Dermis blood vessel endothelial cell (primary cell): ENCODE results near the gene ATF3. TPM values are rescaled to one million over a fixed set of nuclear protein-coding genes. Genes with fewer than 3 reads are reported as not detected.

Experiments
- DNase-seq: peaks from one replicate; pipeline ENCODE4 v3.0.0; 2010
- total RNA-seq: library from RNA; depleted of rRNA; stranded (reverse); fragments of >200 nt; gene quantifications from 2 replicates; pipeline ENCODE4 v1.2.3, GENCODE V29; 2014

ATF3 gene
- total RNA-seq, 1 donor from 2014 or later = 6.0 TPM

DNA sequence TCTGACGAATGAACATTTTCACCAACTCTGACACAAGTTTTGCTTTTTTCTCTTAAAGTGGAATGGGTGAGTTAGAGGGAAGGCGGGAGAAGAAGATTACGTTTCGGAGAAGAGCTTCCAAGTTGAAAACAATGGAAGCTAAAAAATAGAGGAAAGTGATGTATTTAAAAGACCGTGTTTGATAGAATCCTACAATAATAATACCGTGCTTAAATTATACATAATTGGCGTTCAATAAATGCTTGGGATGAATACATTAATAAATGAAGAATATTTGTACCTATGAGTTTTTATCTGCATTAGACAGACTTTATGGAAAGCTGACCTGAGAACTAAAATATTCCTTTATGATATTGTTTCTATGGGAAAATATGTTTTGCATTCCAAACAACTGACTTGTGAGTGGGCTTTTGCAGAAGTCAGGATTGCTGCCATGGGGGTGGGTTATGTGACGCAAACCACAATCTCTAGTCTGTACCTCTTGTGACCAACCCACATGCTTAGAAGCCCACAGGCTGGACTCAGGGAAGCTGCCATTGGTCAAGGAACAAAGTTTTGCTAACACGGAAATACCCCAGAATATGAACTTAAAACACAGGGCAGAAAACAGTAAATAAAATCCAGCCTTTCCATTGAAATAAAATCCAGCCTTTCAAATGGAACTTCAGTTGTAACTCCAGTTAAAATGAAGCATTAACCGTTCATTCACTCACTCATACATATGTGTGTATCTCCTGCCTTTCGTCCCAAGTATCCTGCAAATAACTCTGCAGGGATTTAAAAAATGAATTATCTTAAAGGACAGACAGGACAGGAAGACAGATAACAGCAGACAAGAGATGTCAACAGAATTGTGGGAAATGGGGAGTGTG lies 21.3 kb upstream of the ATF3 start:
- no peak for DNase-seq

DNA sequence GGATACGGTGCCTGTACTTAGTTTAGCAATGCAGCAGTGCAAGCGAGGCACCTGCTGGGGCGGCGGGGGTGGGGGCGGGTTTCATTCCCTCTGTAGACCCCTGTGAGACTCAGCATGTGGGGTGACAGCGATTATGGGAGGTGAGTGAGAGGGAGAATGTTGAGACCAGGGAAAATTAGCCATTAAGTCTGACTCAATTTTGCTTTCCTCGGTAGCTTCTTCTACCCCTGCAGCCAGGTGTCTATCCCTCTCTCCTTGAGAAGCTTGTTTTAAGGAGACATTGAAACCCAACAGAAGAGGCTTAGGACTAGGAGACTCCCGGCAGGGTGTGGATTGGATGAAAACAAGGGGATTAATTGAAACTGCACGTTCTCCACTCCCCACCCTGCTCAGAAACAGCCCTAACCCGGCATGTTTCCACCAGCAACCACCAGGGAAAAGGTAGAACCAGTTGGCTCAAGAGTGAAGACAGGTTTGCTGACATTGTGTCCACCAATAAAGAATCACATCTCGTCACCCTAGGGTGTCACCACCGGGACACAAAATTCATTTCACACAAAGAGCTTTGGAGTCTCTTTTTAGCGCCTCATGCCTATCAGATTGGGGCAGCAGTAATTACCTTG lies 20.6 kb upstream of the ATF3 start:
- no peak for DNase-seq

DNA sequence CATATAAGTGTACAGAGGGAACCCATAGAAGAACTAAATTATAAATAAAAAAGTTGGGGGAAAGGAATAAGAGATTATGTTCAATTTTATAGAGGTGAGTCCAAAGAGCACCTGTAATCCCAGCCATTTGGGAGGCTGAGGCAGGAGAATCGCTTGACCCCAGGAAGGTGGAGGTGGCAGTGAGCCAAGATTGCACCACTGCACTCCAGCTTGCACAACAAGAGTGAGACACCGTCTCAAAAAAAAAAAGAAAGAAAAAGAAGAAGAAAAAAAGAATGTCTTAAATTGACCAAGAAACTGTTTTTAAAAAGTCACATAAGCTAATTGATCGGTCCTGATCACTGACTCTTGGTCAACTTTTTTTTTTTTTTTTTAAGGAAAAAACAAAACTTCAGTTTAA lies 19.1 kb upstream of the ATF3 start:
- DNase-seq = no peak

DNA sequence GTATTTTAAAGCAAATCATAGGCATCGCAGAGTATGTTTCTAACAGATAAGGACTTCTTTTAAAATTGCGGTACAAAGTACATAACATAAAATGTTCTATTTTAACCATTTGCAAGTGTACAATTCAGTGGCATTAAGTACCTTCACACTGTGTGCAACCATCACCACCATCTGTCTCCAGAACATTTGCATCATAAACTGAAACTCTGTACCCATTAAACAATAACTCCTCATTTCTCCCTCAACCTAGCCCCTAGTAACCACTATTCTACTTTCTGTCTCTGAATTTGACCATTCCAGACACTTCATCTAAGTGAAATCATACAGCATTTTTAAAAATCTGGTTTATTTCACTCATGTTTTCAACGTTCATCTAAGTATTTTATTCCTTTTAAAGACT lies 16.6 kb upstream of the ATF3 start:
- DNase-seq = no peak

DNA sequence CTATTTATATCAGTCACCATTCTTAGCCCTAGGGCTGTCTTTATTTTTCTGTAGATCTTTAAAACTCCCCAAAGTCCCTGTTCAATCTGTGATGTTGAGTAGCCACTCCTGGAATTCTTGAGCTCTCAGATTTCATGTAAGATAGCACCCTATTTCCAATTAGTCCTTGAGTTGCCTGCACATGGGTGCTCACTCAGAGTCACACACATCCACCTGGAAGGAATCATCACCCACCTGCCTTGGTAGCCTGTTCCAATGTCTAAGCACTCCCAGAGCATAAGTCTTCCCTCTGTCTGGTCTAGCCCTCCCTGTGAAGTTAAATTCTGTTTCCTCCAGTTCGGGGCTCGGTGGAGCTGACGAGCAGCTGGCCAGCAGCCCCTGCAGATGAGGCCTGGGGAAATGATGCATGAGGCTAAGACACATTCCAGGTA lies 14.7 kb upstream of the ATF3 start:
- DNase-seq = no peak

DNA sequence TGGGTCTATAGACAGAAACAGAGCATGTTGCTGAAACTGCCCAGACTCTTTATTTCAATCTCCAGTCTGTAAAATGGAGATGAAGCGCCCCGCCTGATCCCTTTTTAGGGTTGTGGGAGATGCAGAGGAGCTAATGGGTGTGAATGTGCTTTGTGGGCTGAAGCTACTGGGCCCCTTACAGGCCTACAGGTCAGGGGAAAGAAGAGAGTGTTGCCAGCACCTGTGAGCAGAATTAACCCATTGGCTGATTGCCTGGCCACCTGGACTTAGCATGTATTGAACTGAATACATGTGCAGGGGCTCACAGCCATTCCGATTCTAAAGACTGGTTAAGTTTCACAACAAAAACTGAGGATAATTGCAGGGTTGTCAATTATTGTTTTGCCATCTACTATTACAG lies 13.9 kb upstream of the ATF3 start:
- no peak for DNase-seq

DNA sequence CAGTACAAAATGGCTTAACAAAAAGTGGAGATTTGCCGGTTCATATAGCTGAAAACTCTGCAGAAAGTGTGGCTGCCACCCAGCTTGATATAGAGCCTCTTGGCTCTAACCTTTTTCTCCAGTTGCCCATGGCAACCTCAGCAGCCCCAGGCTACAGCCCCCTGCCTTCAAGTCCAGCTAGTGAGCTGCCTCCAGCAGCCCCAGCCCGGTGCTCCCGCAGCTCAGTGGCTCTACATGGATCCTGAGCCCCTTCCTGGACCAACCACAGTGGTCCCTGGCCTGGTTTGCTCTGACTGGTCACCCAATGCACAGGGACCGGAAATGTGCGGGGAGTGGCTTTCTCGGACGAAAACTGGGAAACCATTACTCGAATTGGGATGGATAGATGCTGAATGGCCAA lies 13.3 kb upstream of the ATF3 start:
- DNase-seq = no peak

DNA sequence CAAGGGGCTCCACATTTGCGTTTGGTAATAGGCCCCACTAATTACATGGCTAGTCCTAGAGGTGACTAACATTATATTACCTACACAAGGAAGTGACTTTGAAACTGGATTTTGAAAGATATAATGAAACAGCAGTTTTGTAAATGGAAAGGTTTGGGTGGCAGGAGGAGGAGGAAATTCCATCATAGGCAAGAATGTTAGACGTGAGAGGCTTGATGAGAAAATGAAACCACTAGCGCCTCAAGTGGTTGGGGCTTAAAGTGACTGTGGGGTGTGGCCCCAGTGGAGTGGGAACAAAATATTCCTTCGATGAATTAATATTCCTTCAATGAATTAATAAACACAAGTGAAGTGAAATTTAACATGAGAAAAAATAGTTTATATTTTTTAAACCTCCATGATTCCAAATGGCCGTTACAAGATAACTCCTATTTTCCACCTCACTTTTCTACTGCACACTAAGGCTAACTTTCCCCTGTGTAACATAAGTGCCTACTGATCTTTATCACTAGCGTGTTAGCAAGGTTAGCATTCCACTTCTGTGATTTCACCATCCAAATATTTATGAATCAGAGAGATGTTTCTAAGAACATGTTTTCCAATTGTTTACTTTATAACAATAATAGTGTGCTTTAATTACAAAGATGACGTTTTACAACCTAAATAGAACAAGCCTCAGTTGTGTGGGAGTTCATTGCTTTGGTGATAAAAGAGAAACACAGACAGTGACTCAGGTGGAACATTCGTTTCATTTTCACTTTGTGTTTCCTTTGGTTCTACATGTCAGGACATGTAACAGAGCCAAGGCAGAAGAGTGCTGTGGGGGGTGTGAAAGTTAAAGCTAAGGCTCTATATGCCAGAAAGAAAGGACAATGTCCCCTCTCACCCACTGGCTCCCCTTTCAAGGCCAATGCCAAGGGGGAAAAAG lies 12.5 kb upstream of the ATF3 start:
- DNase-seq = peak; percentile 98

DNA sequence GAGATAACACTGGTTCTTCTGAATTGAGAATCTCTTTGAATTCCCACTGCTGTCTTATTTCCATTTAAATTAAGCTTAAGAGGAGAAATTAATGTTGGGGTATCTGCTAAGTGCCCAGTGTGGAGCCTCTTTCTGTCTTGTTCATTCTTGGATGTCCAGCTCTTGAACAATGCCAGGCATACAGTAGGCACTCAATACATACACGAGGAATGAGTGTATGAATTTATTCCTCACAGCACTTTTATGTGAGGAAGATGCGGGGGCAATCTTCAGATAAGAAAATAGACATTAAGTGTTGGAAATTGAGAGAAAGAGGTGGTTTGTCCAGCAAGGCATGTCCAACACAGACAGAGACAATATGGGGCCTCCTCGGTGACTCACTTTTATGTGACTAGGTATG lies 11.8 kb upstream of the ATF3 start:
- no peak for DNase-seq

DNA sequence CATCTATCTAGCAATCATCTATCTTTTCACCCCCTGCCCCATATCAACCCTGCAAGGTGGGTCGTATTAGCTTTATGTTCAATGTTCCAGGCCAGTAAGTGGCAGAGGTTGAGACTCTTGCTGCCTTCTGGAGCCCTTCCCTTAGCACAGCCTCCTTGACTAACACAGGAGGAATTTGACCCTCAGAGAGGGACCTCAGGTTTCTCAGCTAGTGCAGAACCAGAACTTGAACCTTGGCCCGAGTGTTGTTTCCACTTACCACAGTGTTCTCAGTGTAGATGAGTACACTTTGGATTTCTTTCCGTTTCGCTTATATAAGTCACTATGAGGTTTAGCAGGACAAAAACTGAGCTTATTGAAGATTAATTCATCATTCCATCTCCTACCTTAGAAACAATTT lies 11.1 kb upstream of the ATF3 start:
- no peak for DNase-seq

DNA sequence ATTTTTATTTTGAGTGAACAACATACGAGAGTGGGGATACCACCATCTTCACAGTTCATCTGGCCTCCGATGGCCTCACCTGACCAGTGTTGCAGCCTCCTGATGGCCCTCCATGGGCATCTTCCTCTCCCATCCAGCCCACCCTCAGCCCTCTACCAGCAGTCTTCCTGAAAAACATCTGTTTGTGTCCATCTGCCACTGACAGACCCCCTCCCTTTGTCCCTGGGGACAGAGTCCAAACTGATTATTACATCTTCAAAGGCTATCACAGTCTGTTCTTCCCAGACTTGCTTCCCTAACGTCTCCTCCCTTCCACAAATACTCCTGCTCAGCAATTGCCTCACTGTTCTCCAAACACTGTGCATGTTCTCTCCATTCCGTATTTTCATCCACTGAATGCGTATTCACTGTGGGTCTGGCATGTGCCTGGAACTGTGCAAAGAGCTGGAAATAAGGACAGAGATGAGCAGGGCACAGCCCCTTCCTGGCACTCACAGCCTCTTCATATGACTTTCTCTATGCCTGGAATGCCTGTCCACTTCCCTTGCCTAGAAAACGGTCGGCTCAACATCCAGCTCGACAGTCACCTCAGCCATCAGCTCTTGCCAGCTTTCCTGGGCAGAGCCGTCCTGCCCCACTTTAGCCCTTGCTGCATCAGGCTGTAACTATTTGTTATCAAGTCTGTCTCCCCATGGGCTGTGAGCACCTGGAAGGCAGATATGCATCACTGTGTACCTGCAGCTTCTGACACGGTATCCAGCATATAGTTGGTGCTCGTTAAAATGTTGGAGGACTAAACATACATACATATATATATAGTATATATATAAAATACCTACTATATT lies 8.3 kb upstream of the ATF3 start:
- DNase-seq = no peak

DNA sequence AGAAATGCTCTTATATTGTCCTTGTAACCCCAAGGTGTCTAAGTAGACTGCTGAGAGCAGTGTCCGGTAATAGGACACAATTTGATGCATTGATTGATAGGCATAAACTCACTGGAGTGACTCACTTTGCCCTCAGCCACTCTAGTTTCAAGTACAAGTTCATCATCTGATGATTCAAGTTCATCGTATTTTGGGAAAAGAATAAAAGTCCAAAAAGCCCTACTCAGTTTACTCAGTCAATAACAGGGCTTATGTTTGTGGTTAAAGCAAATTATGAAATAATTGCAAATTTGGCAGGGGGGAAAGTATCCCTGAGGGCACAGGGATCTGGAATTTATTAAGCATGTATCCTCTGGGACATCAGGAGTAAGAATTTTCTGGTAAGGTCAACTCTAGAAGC lies 7.6 kb upstream of the ATF3 start:
- DNase-seq = no peak

DNA sequence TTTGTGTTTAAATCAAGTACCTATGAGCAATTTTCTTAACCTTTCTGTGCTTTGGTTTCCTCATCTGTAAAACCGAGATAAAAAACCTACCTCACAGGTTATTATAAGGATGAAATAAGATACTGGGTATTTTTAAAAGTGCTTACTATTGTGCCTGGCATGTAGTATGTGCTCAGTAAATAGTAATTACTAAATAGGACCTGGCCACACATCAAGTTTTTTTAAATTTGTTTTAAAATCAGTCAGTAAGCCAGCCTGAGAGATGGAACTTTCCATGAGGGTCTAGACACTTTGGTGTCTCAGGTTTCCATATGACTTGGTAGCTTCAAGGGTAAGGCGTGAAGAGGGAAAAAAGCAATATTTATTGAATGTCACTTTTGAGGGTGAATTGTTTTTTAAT lies 7.0 kb upstream of the ATF3 start:
- DNase-seq = no peak

DNA sequence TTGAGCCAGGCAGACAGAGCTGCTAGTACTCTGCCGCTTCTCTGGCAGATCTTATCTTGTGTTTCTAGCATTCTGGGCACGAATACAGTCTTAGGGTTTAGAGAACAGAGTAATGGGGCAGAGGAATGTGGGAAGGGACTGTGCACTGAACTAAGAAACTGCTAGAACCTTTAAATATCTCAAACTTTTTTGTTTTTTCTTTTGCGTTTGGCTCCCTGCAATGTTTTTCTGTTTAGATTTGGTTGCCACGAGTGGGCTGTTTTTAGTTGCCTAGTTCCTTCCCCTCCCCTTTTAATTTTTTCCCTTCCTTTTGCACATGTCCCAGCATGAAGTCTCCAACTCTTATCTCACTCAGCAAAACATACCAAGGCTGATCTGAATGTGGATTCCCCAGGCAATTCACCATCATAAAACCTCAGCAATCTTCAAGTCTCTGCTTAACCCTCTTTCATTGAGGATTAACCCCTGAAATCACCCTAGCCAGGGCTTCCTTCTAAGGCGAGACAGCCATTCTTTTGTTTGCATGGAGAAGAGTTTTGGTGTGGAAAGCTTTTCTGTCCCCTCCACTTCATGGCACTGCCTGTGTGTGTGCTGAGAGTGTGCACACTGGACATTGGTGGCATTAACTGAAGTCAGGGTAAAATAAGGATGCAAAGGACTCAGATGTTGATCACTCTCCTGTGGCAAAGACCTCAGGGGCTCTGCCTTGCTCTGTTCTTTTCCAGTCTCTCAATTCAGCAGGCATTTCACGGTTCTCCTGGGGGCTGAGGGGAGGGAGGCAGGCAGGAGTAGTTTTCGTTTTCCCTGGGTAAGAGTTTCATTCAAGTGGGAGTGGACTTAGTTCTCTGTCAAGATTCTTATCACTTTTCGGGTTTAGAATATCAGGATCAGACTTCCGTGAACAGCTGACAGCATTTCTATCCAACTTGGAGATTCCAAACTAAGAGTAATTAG lies 2.8 kb upstream of the ATF3 start:
- DNase-seq = no peak

DNA sequence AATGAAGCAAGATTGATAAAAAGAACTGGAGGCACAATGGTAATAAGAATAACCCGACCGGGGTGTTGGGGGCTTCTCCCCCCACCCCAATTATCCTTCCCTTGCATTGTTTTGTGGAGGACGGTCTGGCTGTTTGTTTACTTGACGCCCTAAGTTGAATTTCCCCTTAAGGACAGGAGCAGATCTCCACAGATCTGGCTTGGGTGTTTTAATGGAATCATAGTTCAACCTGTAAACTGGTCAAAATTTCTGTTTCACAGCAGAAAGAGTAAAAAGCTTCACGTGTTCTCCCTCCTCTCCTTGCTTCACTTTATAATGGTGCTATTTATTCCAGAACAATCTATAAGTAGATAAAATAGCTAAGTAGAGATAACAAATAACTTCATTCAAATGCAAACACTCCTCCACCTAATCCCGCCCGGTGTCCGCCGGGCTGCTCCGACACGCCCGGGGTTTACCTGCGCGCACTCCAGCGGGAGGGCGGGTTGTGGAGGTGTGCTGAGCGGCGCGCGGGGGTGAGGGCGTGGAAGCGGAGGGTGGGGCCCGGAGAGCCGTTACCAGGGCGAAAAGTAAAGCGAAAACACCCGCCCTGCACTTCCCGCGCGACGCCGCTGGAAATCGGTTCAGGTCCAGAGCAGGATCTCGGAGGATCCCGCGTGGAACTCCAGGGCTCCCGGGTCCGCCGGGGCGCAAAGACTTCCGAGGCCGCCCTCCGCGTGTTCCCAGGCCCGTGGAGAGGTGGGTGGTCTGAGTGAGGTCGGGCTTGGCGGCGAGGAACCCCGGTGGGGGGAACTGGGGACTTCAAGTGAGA lies 2.0 kb upstream of the ATF3 start:
- DNase-seq = peak; percentile 38

DNA sequence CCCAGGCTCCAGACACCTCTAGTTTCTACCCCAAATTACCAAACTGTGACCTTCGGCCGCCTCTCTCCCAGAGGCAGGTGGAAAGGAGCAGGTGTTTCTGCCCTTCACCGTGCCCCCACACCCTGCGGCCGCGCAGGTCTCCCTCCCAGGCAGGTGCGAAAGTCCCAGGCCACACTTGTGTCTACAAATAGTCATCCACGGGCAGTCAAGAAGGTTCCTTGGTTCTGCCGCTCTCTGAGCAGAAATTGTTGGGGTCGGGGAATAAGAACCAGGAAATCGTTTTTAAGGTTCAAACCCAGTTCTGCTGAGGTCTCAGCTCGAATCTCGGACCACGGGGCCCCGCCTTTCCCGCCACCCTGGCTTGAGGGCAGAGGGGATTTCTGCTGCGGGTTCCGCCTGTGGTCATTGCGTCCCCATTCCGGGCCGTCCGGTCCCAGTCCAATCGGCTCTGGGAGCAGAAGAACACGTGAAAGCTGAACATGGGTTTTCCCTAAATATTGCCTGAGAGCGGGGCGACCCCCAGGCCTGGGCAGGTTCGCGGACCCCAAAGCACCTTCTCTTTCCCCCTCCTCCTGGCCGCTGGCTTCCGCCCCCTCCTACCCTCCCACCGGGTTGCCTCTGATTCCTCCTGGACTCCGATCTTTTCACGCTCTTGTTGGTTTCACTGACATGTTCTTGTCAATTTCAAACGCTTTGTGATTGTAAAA lies 1.2 kb upstream of the ATF3 start:
- no peak for DNase-seq

DNA sequence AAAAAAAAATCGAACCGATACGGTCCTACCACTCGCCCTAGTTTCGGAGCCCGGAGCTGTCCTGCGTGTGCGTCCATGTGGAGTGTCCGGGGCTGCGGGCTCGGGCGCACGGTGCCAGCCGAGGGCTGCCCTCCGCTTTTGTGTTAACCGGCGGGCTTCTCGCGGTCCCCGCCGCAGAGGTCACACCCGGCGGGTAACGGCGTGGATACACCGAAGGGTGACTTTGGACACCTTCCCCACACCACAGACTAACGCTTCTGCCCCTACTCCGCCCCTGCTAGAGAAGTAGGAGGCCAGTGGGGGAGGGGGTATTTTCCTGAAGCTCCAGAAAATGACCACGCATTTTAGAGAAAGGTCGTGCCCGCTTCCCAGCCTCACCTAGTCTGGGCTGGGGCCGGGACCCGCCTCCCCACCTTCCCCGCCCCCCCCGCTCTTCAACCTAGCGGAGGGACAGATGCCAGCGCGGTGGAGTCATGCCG lies 609 bp upstream of the ATF3 start:
- no peak for DNase-seq

DNA sequence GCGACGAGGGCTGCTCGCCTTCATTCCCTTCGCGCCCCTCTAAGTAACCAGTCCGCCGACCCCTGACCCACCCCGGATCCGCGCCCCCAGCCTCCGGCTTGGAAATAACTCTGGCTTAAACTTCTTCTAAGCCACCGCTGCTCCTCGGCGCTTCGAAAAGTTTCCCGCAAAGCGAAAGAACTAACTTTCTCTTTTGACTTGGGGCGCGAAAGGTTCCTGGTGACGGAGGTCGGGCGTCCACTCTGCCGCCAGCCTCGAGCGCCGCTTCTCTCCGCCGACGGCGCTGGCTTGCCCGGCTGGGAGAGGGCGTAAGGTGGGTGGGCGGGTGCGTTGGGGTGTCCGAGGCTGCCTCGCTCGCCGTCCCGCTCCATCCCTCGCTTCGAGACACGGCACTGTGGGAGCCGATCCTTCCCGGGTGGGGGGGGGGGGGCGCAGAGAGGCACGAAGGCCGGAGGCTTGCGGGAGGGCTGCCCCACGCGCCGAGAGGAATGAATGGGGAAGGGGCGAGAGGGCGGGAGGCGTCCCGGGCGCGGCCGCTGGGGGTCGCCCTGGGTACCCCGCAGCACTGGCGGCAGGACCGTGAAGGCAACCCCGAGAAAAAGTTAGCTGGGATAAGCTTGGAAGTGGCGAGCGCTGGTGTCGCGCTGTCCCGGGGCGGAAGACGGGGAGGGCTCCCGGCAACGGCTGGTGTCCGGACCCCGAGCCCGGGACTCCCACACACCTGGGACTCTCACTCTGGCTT lies 569 bp downstream of the ATF3 start:
- DNase-seq = peak; percentile 73
